NT2/D1 (cell line): Measurements from ENCODE around the gene SAMD1.

Experiments
- DNase-seq: peaks from one replicate; pipeline ENCODE4 v3.0.0-alpha.2; 2011; ENCODE audit warnings: low read depth, low spot score
- H3K27me3 ChIP-seq: 2 replicates; pipeline ENCODE4 v1.6.0; 2011; ENCODE audit warnings: mild to moderate bottlenecking; ENCODE audit not compliant: insufficient read length, insufficient read depth
- H3K36me3 ChIP-seq: 2 replicates; pipeline ENCODE4 v1.6.1; 2011; ENCODE audit warnings: mild to moderate bottlenecking, low read length, mixed read lengths; ENCODE audit not compliant: insufficient read depth, insufficient read length
- H3K4me1 ChIP-seq: 2 replicates; pipeline ENCODE4 v1.5.1; 2011; ENCODE audit not compliant: insufficient read depth, insufficient read length
- H3K4me3 ChIP-seq: 2 replicates; pipeline ENCODE4 v1.5.1; 2011; ENCODE audit warnings: low read depth; ENCODE audit not compliant: insufficient read length
- H3K9ac ChIP-seq: 2 replicates; pipeline ENCODE4 v1.6.0; 2011; ENCODE audit warnings: low read depth; ENCODE audit not compliant: insufficient read length
- H3K9me3 ChIP-seq: 2 replicates; pipeline ENCODE4 v1.5.1; 2011; ENCODE audit warnings: mild to moderate bottlenecking, low read length; ENCODE audit not compliant: insufficient read depth
- SUZ12 ChIP-seq: IDR thresholded peaks from 2 replicates; pipeline ENCODE4 v1.6.1; 2011; ENCODE audit not compliant: insufficient read length, insufficient read depth; ENCODE audit errors: extremely low read depth
- YY1 ChIP-seq: IDR thresholded peaks from 2 replicates; pipeline ENCODE4 v1.6.1; 2011; ENCODE audit not compliant: insufficient read length, insufficient read depth
- ZNF274 ChIP-seq: IDR thresholded peaks from 2 replicates; pipeline ENCODE4 v1.6.1; 2011; ENCODE audit warnings: mild to moderate bottlenecking, low read depth, low read length

The SAMD1 gene

GRCh38 chr19:14062558-14062855, 28.0 kb downstream of the SAMD1 start:
- H3K9me3 ChIP-seq = no peaks in the 10 kb centered on the region
- H3K4me3 ChIP-seq = no peak overlapping the region
- peaks cover 5% of the 10 kb centered on the region for H3K27me3 ChIP-seq
- no peak overlapping the region for H3K9ac ChIP-seq
- TF ChIP-seq YY1 = no peak
- TF ChIP-seq ZNF274 = no peak
- TF ChIP-seq SUZ12 = no peak
- peaks cover 16% of the 10 kb centered on the region for H3K4me1 ChIP-seq
- no peaks in the 10 kb centered on the region for H3K36me3 ChIP-seq
- no peak for DNase-seq

DNA sequence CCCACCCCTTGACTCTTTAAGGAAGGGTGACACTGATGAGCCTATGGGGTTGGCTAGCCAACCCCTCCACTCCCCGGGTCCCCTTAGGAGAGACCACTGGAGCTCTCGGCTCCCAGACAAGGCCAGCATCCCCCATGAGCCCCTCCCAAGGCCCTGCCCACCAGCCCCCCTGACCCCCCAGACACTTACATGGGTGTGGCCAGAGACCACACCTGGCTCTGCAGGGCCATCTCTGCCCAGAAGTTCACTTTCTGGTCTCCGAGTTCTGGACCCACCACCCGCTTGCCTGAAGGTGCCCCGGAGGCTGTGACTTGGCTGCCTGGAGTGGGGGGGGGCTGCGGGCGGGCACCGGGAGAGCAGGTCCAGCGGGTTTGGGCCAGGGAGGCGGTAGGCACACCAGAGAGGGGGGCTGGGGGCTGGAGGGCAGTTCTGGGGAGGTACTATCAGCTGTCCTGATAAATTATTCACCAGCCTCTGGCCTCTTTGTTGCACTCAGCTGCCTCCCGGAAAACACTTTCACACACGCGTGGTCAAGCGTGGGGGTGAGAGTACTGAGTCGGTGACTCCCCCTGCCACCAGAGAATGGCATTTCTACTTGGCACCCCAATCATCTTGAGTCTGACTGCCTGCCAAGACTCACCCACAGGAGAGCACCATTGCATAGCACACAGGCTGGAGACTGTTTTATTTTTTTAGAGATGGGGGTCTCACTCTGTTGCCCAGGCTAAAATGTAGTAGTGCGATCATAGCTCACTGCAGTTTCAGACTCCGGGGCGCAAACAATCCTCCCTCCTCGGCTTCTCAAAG, 28.6 kb downstream of the SAMD1 start, which contains the start of gene PALM3:
Gene PALM3, minus strand, starts transcription at position 326 of the 807 bp plus-strand sequence. Its CDS starts 96 bp downstream, at position 230.
- no peaks in the 10 kb centered on the region for H3K36me3 ChIP-seq
- peaks cover 5% of the 10 kb centered on the region for H3K27me3 ChIP-seq
- DNase-seq = no peak
- no peak within 1 kb of the TSS for H3K9ac ChIP-seq
- H3K4me1 ChIP-seq = peaks cover 16% of the 10 kb centered on the region
- H3K9me3 ChIP-seq = no peaks in the 10 kb centered on the region
- H3K4me3 ChIP-seq = no peak within 1 kb of the TSS
- TF ChIP-seq SUZ12 (no peak), ZNF274 (no peak), YY1 (no peak)

DNA sequence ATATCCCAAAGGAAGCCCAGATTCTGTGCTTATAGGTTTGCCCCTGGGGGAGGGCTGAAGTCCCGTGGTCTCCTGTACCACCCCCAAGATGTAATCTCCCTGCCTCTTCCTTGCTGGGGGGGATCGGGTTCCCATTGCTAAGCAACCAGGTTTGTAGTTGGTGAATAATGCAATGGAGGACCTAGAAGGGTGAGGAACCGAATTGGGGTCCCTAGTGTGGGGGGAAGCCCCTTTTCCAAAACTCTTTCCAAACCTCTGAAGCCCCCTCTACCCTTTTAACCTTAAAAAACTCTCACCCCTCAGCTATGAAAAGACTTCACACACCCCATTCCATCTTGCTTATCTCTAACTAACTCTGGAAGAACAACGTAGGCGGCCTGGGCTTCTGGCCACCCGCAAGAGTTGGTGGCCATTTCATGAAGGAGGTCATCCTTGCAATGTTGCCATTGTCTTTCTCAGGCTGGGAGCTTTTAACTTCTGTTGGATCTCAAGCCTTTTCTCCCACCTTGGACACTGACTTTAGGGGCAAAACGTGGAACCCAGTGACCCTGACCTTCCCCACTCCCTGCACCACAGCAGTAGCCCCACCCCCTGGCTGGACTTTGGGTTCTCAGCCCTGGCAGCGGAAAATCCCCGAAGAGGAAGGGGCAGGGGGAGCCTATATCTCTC, 29.3 kb downstream of the SAMD1 start:
- DNase-seq = no peak
- peaks cover 1% of the 10 kb centered on the region for H3K36me3 ChIP-seq
- H3K4me1 ChIP-seq = peaks cover 17% of the 10 kb centered on the region
- H3K4me3 ChIP-seq = no peak overlapping the region
- H3K9me3 ChIP-seq = no peaks in the 10 kb centered on the region
- H3K27me3 ChIP-seq = peaks cover 5% of the 10 kb centered on the region
- no peak for TF ChIP-seq SUZ12
- no peak for TF ChIP-seq ZNF274
- no peak for TF ChIP-seq YY1
- no peak overlapping the region for H3K9ac ChIP-seq

- TF ChIP-seq SUZ12 = no peak
- TF ChIP-seq YY1 = no peak
- TF ChIP-seq ZNF274 = no peak
- DNase-seq = no peak
- no peak overlapping the region for H3K9ac ChIP-seq
- peaks cover 9% of the 10 kb centered on the region for H3K36me3 ChIP-seq
- H3K9me3 ChIP-seq = no peaks in the 10 kb centered on the region
- no peak overlapping the region for H3K4me3 ChIP-seq
- H3K4me1 ChIP-seq = peaks cover 25% of the 10 kb centered on the region
- peaks cover 5% of the 10 kb centered on the region for H3K27me3 ChIP-seq
Measured at GRCh38 chr19:14059652-14060155, 30.8 kb downstream of the SAMD1 start.

- TF ChIP-seq ZNF274 (no peak), YY1 (no peak), SUZ12 (no peak)
- Histone ChIP-seq H3K9me3 (no peaks in the 10 kb centered on the region), H3K9ac (no peak overlapping the region), H3K36me3 (peaks cover 9% of the 10 kb centered on the region), H3K4me1 (peaks cover 25% of the 10 kb centered on the region), H3K4me3 (no peak overlapping the region), H3K27me3 (peaks cover 5% of the 10 kb centered on the region)
- no peak for DNase-seq
Measured at GRCh38 chr19:14059093-14059480, 31.5 kb downstream of the SAMD1 start.

- Histone ChIP-seq H3K9me3 (no peaks in the 10 kb centered on the region; the same call in 1 of the 2 replicates), H3K4me1 (peaks cover 25% of the 10 kb centered on the region), H3K4me3 (peak overlapping the region; percentile 59), H3K9ac (peak overlapping the region; percentile 52), H3K36me3 (peaks cover 14% of the 10 kb centered on the region), H3K27me3 (peaks cover 5% of the 10 kb centered on the region)
- no peak for DNase-seq
- no peak for TF ChIP-seq YY1
- no peak for TF ChIP-seq SUZ12
- TF ChIP-seq ZNF274 = no peak
Measured at GRCh38 chr19:14058182-14059092, 32.1 kb downstream of the SAMD1 start.
